GM12878 (cell line): ENCODE results near the gene MMRN1. TPM values are rescaled to one million over a fixed set of nuclear protein-coding genes. Genes with fewer than 3 reads are reported as not detected.

Experiments used
- ATAC-seq: fragments of 200-7000 bp; cut with Tn5 transposase; 3 replicates; pipeline ENCODE4 v1.9.1; 2020; ENCODE audit warnings: mild to moderate bottlenecking, moderate library complexity
- BruUV-seq: library from RNA; stranded (reverse); fragments of 400-500 nt; replicated peaks from 2 replicates; lab custom pipeline; 2021; lab: Mats Ljungman, UMichigan
- CTCF ChIA-PET: fragments of 300-600 bp; sonication (Branson Sonifier 250); formaldehyde crosslinking; extraction: SDS; loops from one replicate; lab custom pipeline; 2021; ENCODE audit warnings: inconsistent platforms; lab: Yijun Ruan, JAX
- POLR2A ChIA-PET: fragments of 350-600 bp; formaldehyde crosslinking; extraction: SDS; loops from one replicate; lab custom pipeline; 2021; ENCODE audit warnings: inconsistent platforms; lab: Charles Lee
- RAD21 ChIA-PET: fragments of 300-600 bp; sonication (Branson Sonifier 250); formaldehyde crosslinking; loops from one replicate; lab custom pipeline; 2023; ENCODE audit warnings: antibody characterized with exemption; ENCODE audit not compliant: unreplicated experiment; lab: Charles Lee
- SMC1A ChIA-PET: fragments of 300-600 bp; sonication (Branson Sonifier 250); formaldehyde crosslinking; loops from one replicate; lab custom pipeline; 2023; ENCODE audit not compliant: unreplicated experiment, uncharacterized antibody; lab: Charles Lee
- DNase-seq: peaks from one replicate; pipeline ENCODE4 v3.0.0-alpha.2; 2011; ENCODE audit warnings: low read depth, low spot score
- FAIRE-seq: peaks from 3 replicates; lab custom pipeline; 2011; peaks lifted over from hg19 to GRCh38; lab: Jason Lieb, UNC
- H2AFZ ChIP-seq: 2 replicates; pipeline ENCODE4 v1.6.0; 2011; ENCODE audit warnings: low read depth, low read length, control low read depth; ENCODE audit not compliant: control insufficient read depth
- H3K27ac ChIP-seq: 2 replicates; pipeline ENCODE4 v1.5.1; 2011; ENCODE audit warnings: control low read depth; ENCODE audit not compliant: control insufficient read depth, insufficient read depth
- H3K27me3 ChIP-seq, 2 experiments: replicated peaks in 1 of 2; 2 replicates each; pipeline versions ENCODE4 v1.6.0 to v1.6.1; 2011; ENCODE audit warnings: low read length in 1 of 2; ENCODE audit not compliant: control insufficient read depth in 2 of 2, insufficient read depth in 2 of 2
- H3K36me3 ChIP-seq, 2 experiments: 2 replicates each; pipeline ENCODE4 v1.5.1; 2011; ENCODE audit warnings: low read length in 1 of 2; ENCODE audit not compliant: control insufficient read depth in 2 of 2, insufficient read depth in 2 of 2
- H3K4me1 ChIP-seq: 2 replicates; pipeline ENCODE4 v1.6.1; 2011; ENCODE audit warnings: mild to moderate bottlenecking, low read length, moderate library complexity, mixed read lengths; ENCODE audit not compliant: control insufficient read depth, insufficient read depth
- H3K4me2 ChIP-seq: 2 replicates; pipeline ENCODE4 v1.6.0; 2011; ENCODE audit warnings: control low read depth; ENCODE audit not compliant: control insufficient read depth, insufficient read depth
- H3K4me3 ChIP-seq: fragments of 200-600 bp; sonication (generic); 2 replicates; pipeline ENCODE4 v1.5.1; 2016
- H3K79me2 ChIP-seq: 2 replicates; pipeline ENCODE4 v1.6.0; 2011; ENCODE audit warnings: low read length; ENCODE audit not compliant: control insufficient read depth, insufficient read depth
- H3K9ac ChIP-seq: 2 replicates; pipeline ENCODE4 v1.8.0; 2011; ENCODE audit warnings: low read length, control low read depth, mixed read lengths; ENCODE audit not compliant: control insufficient read depth, insufficient read depth
- H3K9me3 ChIP-seq: replicated peaks from 3 replicates; pipeline ENCODE4 v1.5.1; 2011; ENCODE audit warnings: mild to moderate bottlenecking, low read length; ENCODE audit not compliant: control insufficient read depth, insufficient read depth
- H4K20me1 ChIP-seq: 2 replicates; pipeline ENCODE4 v1.6.0; 2011; ENCODE audit not compliant: control insufficient read depth, insufficient read depth
- CBX3 ChIP-seq: fragments of 200-600 bp; sonication (generic); IDR thresholded peaks from 2 replicates; pipeline ENCODE4 v1.6.1; 2016; ENCODE audit warnings: low read depth, borderline replicate concordance
- POLR2A ChIP-seq: IDR thresholded peaks from 2 replicates; pipeline ENCODE4 v1.6.1; 2011; ENCODE audit warnings: low read depth, mild to moderate bottlenecking, low read length
- RELA ChIP-seq: fragments of 450-650 bp; IDR thresholded peaks from 2 replicates; pipeline ENCODE4 v1.8.0; 2014; ENCODE audit warnings: borderline replicate concordance; ENCODE audit not compliant: partially characterized antibody
- SIX5 ChIP-seq: IDR thresholded peaks from 2 replicates; pipeline ENCODE4 v1.6.1; 2011; ENCODE audit warnings: mild to moderate bottlenecking, low read depth, low read length, moderate library complexity; ENCODE audit not compliant: severe bottlenecking
- SUZ12 ChIP-seq: fragments of 200-600 bp; sonication (generic); IDR thresholded peaks from one replicate; pipeline ENCODE4 v1.6.1; 2018; ENCODE audit warnings: antibody characterized with exemption, mild to moderate bottlenecking; ENCODE audit not compliant: unreplicated experiment
- WGBS: methylation state at CpG from one replicate; pipeline ENCODE4 v1.1.6; 2016; ENCODE audit warnings: low lambda C conversion rate; ENCODE audit not compliant: insufficient replicate concordance, insufficient coverage; ENCODE audit errors: missing lambda C conversion rate; 5-methylcytosine and 5-hydroxymethylcytosine counted together
- in situ Hi-C: fragments of 300-500 bp; cut with MboI; formaldehyde crosslinking; loops from 9 replicates; pipeline ENCODE4 v1.14.3; 2018; ENCODE audit warnings: mixed read lengths
- intact Hi-C: fragments of 100-400 bp; cut with micrococcal nuclease; formaldehyde crosslinking; loops from one replicate; pipeline ENCODE4 v1.14.2; 2022; ENCODE audit not compliant: unreplicated experiment
- polyA plus RNA-seq, 11 experiments: library from polyadenylated mRNA; depleted of rRNA in 4 of 11; unstranded in 6 of 11; stranded (reverse) in 5 of 11; fragments of >200 nt; fragmentation: Nextera tagmentation in 4 of 11; fragmentation: Illumina TruSeq in 1 of 11; extraction: Ambion mirVana in 4 of 11; extraction: Trizol in 1 of 11; gene quantifications; 1 replicate in 1 of 11; 2 replicates in 10 of 11; pipeline versions ENCODE4 v1.2.1 to v1.2.3, GENCODE V29; 2011 to 2016; ENCODE audit warnings: inconsistent platforms in 2 of 11, missing spikeins in 2 of 11, low read depth in 1 of 11
- total RNA-seq, 4 experiments: library from RNA; depleted of rRNA in 3 of 4; stranded (reverse); fragments of >200 nt in 3 of 4; fragmentation: Illumina TruSeq in 1 of 4; extraction: Trizol in 1 of 4; gene quantifications; 2 replicates each; pipeline versions ENCODE4 v1.2.1 to v1.2.3, GENCODE V29; 2013 to 2021
- TF ChIP-seq, protein P1 (sequence below): IDR thresholded peaks from 2 replicates; pipeline ENCODE4 v1.6.1; 2012; ENCODE audit warnings: improper control_type of control experiment, low read depth, low read length; ENCODE audit not compliant: insufficient replicate concordance
- TF ChIP-seq, protein P2 (sequence below): fragments of 450-650 bp; IDR thresholded peaks from 2 replicates; pipeline ENCODE4 v1.6.1; 2016; ENCODE audit warnings: mild to moderate bottlenecking

The MMRN1 gene
- total and polyA plus RNA-seq, 10 of the 15 experiments (the other 5 are each of a cell fraction or from before 2014, with no cell fraction given): 0.50 to 3.9 (median 0.78) TPM

DNA sequence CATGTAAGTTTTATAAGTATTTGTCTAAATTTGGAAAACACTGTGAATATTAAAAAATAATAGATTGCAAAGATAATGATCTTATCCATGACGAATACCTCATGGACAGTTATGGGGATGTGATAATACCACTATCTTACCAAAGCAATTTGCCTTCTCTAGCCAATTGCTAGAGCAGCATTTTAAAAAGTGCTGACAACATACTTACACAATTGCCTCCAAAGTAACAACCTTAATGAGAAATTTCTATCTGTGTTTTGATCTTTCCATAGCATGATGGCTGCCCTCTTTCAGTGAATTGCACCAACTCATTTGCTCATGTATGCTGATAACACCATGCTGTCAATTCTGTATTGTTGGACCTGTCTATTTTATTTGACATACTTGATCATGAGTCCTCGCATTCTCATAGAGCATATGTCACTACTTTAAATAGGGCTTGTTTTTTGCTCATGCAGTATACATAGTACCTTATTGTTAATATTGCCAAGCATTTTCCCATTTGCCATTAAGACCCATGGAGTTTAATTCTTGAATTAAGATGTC, 87.2 kb downstream of the MMRN1 start:
- FAIRE-seq: no peak
- Histone ChIP-seq H3K79me2 (no peaks in the 10 kb centered on the region), H3K4me3 (no peak overlapping the region), H4K20me1 (no peaks in the 10 kb centered on the region), H2AFZ (no peak overlapping the region), H3K9ac (no peak overlapping the region), H3K4me1 (no peaks in the 10 kb centered on the region), H3K4me2 (no peak overlapping the region), H3K27ac (no peak overlapping the region), H3K36me3 (no peaks in the 10 kb centered on the region), H3K9me3 (no peaks in the 10 kb centered on the region), H3K27me3 (no peaks in the 10 kb centered on the region)
- no peak for ATAC-seq
- WGBS: 3% methylated on average over 2 of the region's 2 CpGs
- ChIA-PET SMC1A (no interaction called here), POLR2A (no interaction called here), CTCF (no interaction called here), RAD21 (no interaction called here)
- intact Hi-C loops (no loop called here), in situ Hi-C loops (no loop called here)
- no peak for DNase-seq
- no TSS peak for BruUV-seq
- TF ChIP-seq POLR2A: no peak
- TF ChIP-seq, protein P1, sequence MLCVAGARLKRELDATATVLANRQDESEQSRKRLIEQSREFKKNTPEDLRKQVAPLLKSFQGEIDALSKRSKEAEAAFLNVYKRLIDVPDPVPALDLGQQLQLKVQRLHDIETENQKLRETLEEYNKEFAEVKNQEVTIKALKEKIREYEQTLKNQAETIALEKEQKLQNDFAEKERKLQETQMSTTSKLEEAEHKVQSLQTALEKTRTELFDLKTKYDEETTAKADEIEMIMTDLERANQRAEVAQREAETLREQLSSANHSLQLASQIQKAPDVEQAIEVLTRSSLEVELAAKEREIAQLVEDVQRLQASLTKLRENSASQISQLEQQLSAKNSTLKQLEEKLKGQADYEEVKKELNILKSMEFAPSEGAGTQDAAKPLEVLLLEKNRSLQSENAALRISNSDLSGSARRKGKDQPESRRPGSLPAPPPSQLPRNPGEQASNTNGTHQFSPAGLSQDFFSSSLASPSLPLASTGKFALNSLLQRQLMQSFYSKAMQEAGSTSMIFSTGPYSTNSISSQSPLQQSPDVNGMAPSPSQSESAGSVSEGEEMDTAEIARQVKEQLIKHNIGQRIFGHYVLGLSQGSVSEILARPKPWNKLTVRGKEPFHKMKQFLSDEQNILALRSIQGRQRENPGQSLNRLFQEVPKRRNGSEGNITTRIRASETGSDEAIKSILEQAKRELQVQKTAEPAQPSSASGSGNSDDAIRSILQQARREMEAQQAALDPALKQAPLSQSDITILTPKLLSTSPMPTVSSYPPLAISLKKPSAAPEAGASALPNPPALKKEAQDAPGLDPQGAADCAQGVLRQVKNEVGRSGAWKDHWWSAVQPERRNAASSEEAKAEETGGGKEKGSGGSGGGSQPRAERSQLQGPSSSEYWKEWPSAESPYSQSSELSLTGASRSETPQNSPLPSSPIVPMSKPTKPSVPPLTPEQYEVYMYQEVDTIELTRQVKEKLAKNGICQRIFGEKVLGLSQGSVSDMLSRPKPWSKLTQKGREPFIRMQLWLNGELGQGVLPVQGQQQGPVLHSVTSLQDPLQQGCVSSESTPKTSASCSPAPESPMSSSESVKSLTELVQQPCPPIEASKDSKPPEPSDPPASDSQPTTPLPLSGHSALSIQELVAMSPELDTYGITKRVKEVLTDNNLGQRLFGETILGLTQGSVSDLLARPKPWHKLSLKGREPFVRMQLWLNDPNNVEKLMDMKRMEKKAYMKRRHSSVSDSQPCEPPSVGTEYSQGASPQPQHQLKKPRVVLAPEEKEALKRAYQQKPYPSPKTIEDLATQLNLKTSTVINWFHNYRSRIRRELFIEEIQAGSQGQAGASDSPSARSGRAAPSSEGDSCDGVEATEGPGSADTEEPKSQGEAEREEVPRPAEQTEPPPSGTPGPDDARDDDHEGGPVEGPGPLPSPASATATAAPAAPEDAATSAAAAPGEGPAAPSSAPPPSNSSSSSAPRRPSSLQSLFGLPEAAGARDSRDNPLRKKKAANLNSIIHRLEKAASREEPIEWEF: no peak
- no peak for TF ChIP-seq CBX3
- no peak for TF ChIP-seq SUZ12
- TF ChIP-seq RELA: no peak
- TF ChIP-seq, protein P2, sequence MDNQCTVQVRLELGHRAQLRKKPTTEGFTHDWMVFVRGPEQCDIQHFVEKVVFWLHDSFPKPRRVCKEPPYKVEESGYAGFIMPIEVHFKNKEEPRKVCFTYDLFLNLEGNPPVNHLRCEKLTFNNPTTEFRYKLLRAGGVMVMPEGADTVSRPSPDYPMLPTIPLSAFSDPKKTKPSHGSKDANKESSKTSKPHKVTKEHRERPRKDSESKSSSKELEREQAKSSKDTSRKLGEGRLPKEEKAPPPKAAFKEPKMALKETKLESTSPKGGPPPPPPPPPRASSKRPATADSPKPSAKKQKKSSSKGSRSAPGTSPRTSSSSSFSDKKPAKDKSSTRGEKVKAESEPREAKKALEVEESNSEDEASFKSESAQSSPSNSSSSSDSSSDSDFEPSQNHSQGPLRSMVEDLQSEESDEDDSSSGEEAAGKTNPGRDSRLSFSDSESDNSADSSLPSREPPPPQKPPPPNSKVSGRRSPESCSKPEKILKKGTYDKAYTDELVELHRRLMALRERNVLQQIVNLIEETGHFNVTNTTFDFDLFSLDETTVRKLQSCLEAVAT: no peak
- no peak for TF ChIP-seq SIX5
